Loucy (cell line): ENCODE measurements around the gene ZYX.

Source experiments
- H2AFZ ChIP-seq: fragments of 200-600 bp; sonication (generic); 2 replicates; pipeline ENCODE4 v1.6.0; 2016; ENCODE audit warnings: antibody characterized with exemption, mild to moderate bottlenecking, low read length, moderate library complexity
- H3F3A ChIP-seq: fragments of 200-600 bp; 2 replicates; pipeline ENCODE4 v1.6.0; 2016; ENCODE audit warnings: antibody characterized with exemption, low read depth, mild to moderate bottlenecking
- H3K27me3 ChIP-seq: fragments of 200-600 bp; sonication (generic); 2 replicates; pipeline ENCODE4 v1.6.1; 2014; ENCODE audit warnings: low read length, mild to moderate bottlenecking; ENCODE audit not compliant: insufficient read depth, poor library complexity, severe bottlenecking
- H3K36me3 ChIP-seq: fragments of 200-600 bp; sonication (generic); 2 replicates; pipeline ENCODE4 v1.6.1; 2016; ENCODE audit warnings: low read length; ENCODE audit not compliant: insufficient read depth
- H3K4me1 ChIP-seq: fragments of 200-600 bp; sonication (generic); 2 replicates; pipeline ENCODE4 v1.5.1; 2014; ENCODE audit warnings: low read length, mild to moderate bottlenecking; ENCODE audit not compliant: insufficient read depth, poor library complexity, severe bottlenecking
- H3K4me2 ChIP-seq: fragments of 200-600 bp; sonication (generic); 2 replicates; pipeline ENCODE4 v1.6.0; 2014; ENCODE audit warnings: antibody characterized with exemption, low read length, low read depth, mild to moderate bottlenecking; ENCODE audit not compliant: poor library complexity, severe bottlenecking
- H3K4me3 ChIP-seq: fragments of 200-600 bp; sonication (generic); 2 replicates; pipeline ENCODE4 v1.5.1; 2014; ENCODE audit warnings: low read length, mild to moderate bottlenecking, mixed read lengths; ENCODE audit not compliant: poor library complexity, severe bottlenecking
- H3K79me2 ChIP-seq: fragments of 200-600 bp; sonication (generic); 2 replicates; pipeline ENCODE4 v1.6.1; 2014; ENCODE audit warnings: low read length; ENCODE audit not compliant: insufficient read depth
- H3K9ac ChIP-seq: fragments of 200-600 bp; sonication (generic); 2 replicates; pipeline ENCODE4 v1.6.0; 2014; ENCODE audit warnings: mild to moderate bottlenecking, low read depth, low read length, moderate library complexity; ENCODE audit not compliant: poor library complexity, severe bottlenecking
- H3K9me2 ChIP-seq: fragments of 200-600 bp; sonication (generic); replicated peaks from 2 replicates; pipeline ENCODE4 v1.6.1; 2016; ENCODE audit warnings: low read depth, low read length, mixed read lengths
- H3K9me3 ChIP-seq: fragments of 200-600 bp; sonication (generic); 2 replicates; pipeline ENCODE4 v1.6.1; 2014; ENCODE audit warnings: mild to moderate bottlenecking, antibody characterized with exemption, low read length, low read depth; ENCODE audit not compliant: insufficient read depth
- H4K20me1 ChIP-seq: fragments of 200-600 bp; sonication (generic); 2 replicates; pipeline ENCODE4 v1.6.0; 2014; ENCODE audit warnings: antibody characterized with exemption, low read length, mild to moderate bottlenecking; ENCODE audit not compliant: insufficient read depth, poor library complexity, severe bottlenecking
- CTCF ChIP-seq: fragments of 200-600 bp; sonication (generic); conservative IDR thresholded peaks from 2 replicates; pipeline ENCODE4 v1.5.1; 2014; ENCODE audit warnings: mild to moderate bottlenecking, antibody characterized with exemption, low read length
- EZH2phosphoT487 ChIP-seq: fragments of 200-600 bp; IDR thresholded peaks from 2 replicates; pipeline ENCODE4 v1.6.1; 2018; ENCODE audit warnings: antibody characterized with exemption, mild to moderate bottlenecking, moderate library complexity, borderline replicate concordance

Gene ZYX

GRCh38 chr7:143361552-143362130, 19.5 kb upstream of the ZYX start:
- Histone ChIP-seq H3K36me3 (no peaks in the 10 kb centered on the region), H3K9ac (peak overlapping the region; percentile 78), H2AFZ (peak overlapping the region; percentile 95), H3K4me1 (peaks cover 13% of the 10 kb centered on the region), H4K20me1 (no peaks in the 10 kb centered on the region), H3K9me3 (no peaks in the 10 kb centered on the region), H3K4me2 (peak overlapping the region; percentile 87), H3K79me2 (no peaks in the 10 kb centered on the region), H3K9me2 (no peaks in the 10 kb centered on the region), H3F3A (no peaks in the 10 kb centered on the region), H3K27me3 (no peaks in the 10 kb centered on the region), H3K4me3 (peak overlapping the region; percentile 96)
- TF ChIP-seq CTCF: no peak
- no peak for TF ChIP-seq EZH2phosphoT487

- H3K9ac ChIP-seq: peak within 1 kb of the TSS; percentile 78
- peak within 1 kb of the TSS; percentile 87 for H3K4me2 ChIP-seq
- H3K27me3 ChIP-seq: no peaks in the 10 kb centered on the region
- TF ChIP-seq EZH2phosphoT487 (no peak), CTCF (no peak)
- H3K4me1 ChIP-seq: peaks cover 13% of the 10 kb centered on the region
- no peaks in the 10 kb centered on the region for H3K79me2 ChIP-seq
- peak within 1 kb of the TSS; percentile 96 for H3K4me3 ChIP-seq
- H3K9me2 ChIP-seq: no peaks in the 10 kb centered on the region
- H3F3A ChIP-seq: no peaks in the 10 kb centered on the region
- H3K9me3 ChIP-seq: no peaks in the 10 kb centered on the region
- no peaks in the 10 kb centered on the region for H4K20me1 ChIP-seq
- H3K36me3 ChIP-seq: no peaks in the 10 kb centered on the region
- peak within 1 kb of the TSS; percentile 95 for H2AFZ ChIP-seq
These were observed 18.8 kb upstream of the ZYX start, which contains the start of gene FAM131B for GRCh38 chr7:143362131-143363015. TSS of gene FAM131B (minus strand) at chr7:143362713. CDS start at chr7:143362603, 110 bp downstream.

GRCh38 chr7:143363016-143363937, 17.9 kb upstream of the ZYX start:
- peak overlapping the region; percentile 53 for H3K9ac ChIP-seq
- no peaks in the 10 kb centered on the region for H3K27me3 ChIP-seq
- no peaks in the 10 kb centered on the region for H3F3A ChIP-seq
- no peaks in the 10 kb centered on the region for H4K20me1 ChIP-seq
- peaks cover 13% of the 10 kb centered on the region for H3K4me1 ChIP-seq
- H3K4me3 ChIP-seq: peak overlapping the region; percentile 96
- H3K9me3 ChIP-seq: no peaks in the 10 kb centered on the region
- peak overlapping the region; percentile 83 for H3K4me2 ChIP-seq
- peak overlapping the region; percentile 84; the same call in 1 of the 2 replicates for H2AFZ ChIP-seq
- no peaks in the 10 kb centered on the region for H3K79me2 ChIP-seq
- H3K36me3 ChIP-seq: no peaks in the 10 kb centered on the region
- TF ChIP-seq CTCF (no peak), EZH2phosphoT487 (no peak)
- H3K9me2 ChIP-seq: no peaks in the 10 kb centered on the region
